ENCODE measurements around the gene SERF2. TPM values are rescaled to one million over a fixed set of nuclear protein-coding genes. Genes with fewer than 3 reads are reported as not detected.

The SERF2 gene
- total and polyA plus RNA-seq, 10 of the 15 experiments (the other 5 are each of a cell fraction or from before 2014, with no cell fraction given), result 464 to 4,159 (median 1,014) TPM

- TF ChIP-seq, protein P1, sequence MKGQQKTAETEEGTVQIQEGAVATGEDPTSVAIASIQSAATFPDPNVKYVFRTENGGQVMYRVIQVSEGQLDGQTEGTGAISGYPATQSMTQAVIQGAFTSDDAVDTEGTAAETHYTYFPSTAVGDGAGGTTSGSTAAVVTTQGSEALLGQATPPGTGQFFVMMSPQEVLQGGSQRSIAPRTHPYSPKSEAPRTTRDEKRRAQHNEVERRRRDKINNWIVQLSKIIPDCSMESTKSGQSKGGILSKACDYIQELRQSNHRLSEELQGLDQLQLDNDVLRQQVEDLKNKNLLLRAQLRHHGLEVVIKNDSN (IDR thresholded peaks at IDR 0.05; ENCODE audit: borderline replicate concordance, extremely low read length, insufficient read depth, low read depth, low read length), result no peak
- no peak for TF ChIP-seq SIX5 (IDR thresholded peaks at IDR 0.05; ENCODE audit: low read depth, low read length, severe bottlenecking)
- no peak for TF ChIP-seq MLLT1 (IDR thresholded peaks at IDR 0.05)
- TF ChIP-seq BCL11A (IDR thresholded peaks at IDR 0.05; ENCODE audit: low read depth, low read length), result no peak
These were observed 34.6 kb downstream of the SERF2 start, which contains the start of gene WDR76 (continued) for GRCh38 chr15:43826508-43827341.

DNA sequence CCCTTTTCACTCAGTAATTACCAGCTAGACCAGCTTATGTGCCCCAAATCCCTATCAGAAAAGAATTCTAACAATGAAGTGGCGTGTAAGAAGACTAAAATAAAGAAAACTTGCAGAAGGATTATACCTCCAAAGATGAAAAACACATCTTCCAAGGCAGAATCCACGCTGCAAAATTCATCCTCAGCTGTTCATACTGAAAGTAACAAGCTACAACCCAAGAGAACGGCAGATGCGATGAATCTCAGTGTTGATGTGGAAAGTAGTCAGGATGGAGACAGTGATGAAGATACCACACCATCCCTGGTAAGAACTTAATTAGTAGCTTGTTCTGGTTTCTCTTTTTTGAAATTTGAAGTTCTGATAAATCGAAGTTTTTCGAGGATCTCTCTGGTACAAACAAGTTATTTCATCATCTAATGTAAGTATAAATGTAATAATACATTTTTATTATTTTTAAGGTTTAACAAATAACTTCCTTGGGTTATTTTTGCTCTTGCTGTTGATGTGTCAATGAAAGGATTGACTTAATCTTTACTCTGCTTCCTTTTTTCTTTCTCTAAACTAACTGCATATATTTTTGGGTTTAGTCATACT lies 36.0 kb downstream of the SERF2 start:
- WGBS (ENCODE audit: insufficient coverage, insufficient replicate concordance, low lambda C conversion rate, missing lambda C conversion rate), result 1% methylated on average over 6 of the region's 6 CpGs
- RAD21 ChIA-PET (ENCODE audit: unreplicated experiment), result interaction anchor here (0.7 to 2.4 kb wide), 7 partner anchors 19 to 79 kb away, joined by 3 to 21 read pairs (median 9); partner anchors contain the start of genes ELL3, HYPK and SERINC4
- intact Hi-C loops (cut with micrococcal nuclease; ENCODE audit: unreplicated experiment), result loop anchor here (2.0 to 5.0 kb wide), 3 partner anchors 27 to 51 kb away; partner anchors contain the start of genes ELL3, HYPK, SERF2 and SERINC4
- TF ChIP-seq SREBF2 (IDR thresholded peaks at IDR 0.05; ENCODE audit: low read length), result no peak
- no peak for TF ChIP-seq ETV6 (conservative IDR thresholded peaks at IDR 0.05 in 1 of 2, IDR thresholded peaks at IDR 0.05 in 1 of 2; ENCODE audit: borderline replicate concordance in 1 of 2, low read depth in 1 of 2)
- TF ChIP-seq, protein P2, sequence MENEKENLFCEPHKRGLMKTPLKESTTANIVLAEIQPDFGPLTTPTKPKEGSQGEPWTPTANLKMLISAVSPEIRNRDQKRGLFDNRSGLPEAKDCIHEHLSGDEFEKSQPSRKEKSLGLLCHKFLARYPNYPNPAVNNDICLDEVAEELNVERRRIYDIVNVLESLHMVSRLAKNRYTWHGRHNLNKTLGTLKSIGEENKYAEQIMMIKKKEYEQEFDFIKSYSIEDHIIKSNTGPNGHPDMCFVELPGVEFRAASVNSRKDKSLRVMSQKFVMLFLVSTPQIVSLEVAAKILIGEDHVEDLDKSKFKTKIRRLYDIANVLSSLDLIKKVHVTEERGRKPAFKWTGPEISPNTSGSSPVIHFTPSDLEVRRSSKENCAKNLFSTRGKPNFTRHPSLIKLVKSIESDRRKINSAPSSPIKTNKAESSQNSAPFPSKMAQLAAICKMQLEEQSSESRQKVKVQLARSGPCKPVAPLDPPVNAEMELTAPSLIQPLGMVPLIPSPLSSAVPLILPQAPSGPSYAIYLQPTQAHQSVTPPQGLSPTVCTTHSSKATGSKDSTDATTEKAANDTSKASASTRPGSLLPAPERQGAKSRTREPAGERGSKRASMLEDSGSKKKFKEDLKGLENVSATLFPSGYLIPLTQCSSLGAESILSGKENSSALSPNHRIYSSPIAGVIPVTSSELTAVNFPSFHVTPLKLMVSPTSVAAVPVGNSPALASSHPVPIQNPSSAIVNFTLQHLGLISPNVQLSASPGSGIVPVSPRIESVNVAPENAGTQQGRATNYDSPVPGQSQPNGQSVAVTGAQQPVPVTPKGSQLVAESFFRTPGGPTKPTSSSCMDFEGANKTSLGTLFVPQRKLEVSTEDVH (IDR thresholded peaks at IDR 0.05; ENCODE audit: low read depth, partially characterized antibody), result no peak
- TF ChIP-seq ZNF687 (IDR thresholded peaks at IDR 0.05), result no peak
- peak; percentile 10; the same call in 1 of the 2 replicates for TF ChIP-seq JUNB (IDR thresholded peaks at IDR 0.05)

More for the DNA sequence above, 36.0 kb downstream of the SERF2 start:
- no peaks in the 10 kb centered on the region for H4K20me1 ChIP-seq (ENCODE audit: control insufficient read depth, insufficient read depth)
- BruUV-seq (replicated peaks), result TSS peak; percentile 63
- CTCF ChIA-PET, result interaction anchor here (0.6 to 1.5 kb wide), 4 partner anchors 9 to 1000 kb away, joined by 3 to 9 read pairs (median 6); no protein-coding TSS in a partner anchor
- peak overlapping the region; percentile 61 for H2AFZ ChIP-seq (ENCODE audit: control insufficient read depth, low read depth, low read length)
- POLR2A ChIA-PET, result interaction anchor here (0.5 to 4.5 kb wide), 11 partner anchors 9 to 90 kb away, joined by 3 to 59 read pairs (median 4); partner anchors contain the start of genes ELL3 and SERF2
- no peaks in the 10 kb centered on the region for H3K9me3 ChIP-seq (replicated peaks; ENCODE audit: control insufficient read depth, insufficient read depth, low read length)
- H3K79me2 ChIP-seq (ENCODE audit: control insufficient read depth, insufficient read depth, low read length), result peaks cover 79% of the 10 kb centered on the region
- ATAC-seq (peak; percentile 48), FAIRE-seq (no peak), DNase-seq (ENCODE audit: low read depth, low spot score) (no peak)
- in situ Hi-C loops (cut with MboI), result no loop called here
- H3K4me1 ChIP-seq (ENCODE audit: control insufficient read depth, insufficient read depth, low read length), result peaks cover 16% of the 10 kb centered on the region
- H3K9ac ChIP-seq (ENCODE audit: control insufficient read depth, insufficient read depth, low read length), result peak overlapping the region; percentile 83
- H3K27me3 ChIP-seq (replicated peaks in 1 of 2; ENCODE audit: control insufficient read depth in 2 of 2, insufficient read depth in 2 of 2, low read length in 1 of 2), result no peaks in the 10 kb centered on the region
- H3K4me2 ChIP-seq (ENCODE audit: control insufficient read depth, insufficient read depth), result peak overlapping the region; percentile 96
- H3K4me3 ChIP-seq, result peak overlapping the region; percentile 73
- H3K27ac ChIP-seq (ENCODE audit: control insufficient read depth, insufficient read depth), result peak overlapping the region; percentile 83
- SMC1A ChIA-PET (ENCODE audit: uncharacterized antibody, unreplicated experiment), result interaction anchor here (0.7 to 2.6 kb wide), 18 partner anchors 9 to 95 kb away, joined by 3 to 16 read pairs (median 4); partner anchors contain the start of genes ELL3, HYPK, SERF2 and SERINC4
- H3K36me3 ChIP-seq (ENCODE audit: control insufficient read depth in 2 of 2, insufficient read depth in 2 of 2, low read length in 1 of 2), result no peaks in the 10 kb centered on the region
